NCI-H345 (cell line): ENCODE data around the gene FAM83C.
A peak's percentile ranks its signal among the peaks of the same experiment; 100 is the strongest.

Experiments
- DNase-seq: peaks from one replicate; lab custom pipeline; 2025; lab: John Stamatoyannopoulos, UW

Gene FAM83C

DNA sequence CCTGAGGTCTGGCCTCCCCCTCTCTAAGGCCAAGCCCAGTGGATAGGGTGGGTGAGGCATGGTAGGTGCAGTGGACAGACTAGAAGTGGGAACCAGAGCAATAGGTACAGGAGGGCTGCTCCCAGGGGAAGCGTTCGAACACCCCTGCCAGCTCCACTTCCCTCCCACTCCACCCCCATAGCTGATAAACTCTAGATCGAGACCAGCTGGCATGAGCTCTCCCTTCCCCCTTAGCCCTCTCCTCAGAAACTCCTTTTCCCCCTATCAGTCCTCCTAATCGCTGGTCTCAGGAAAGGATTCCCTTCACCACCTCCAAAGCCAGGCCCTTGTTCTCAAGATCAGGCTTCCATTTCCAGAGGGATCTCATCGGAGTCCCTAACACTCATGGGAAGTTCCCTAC lies 6.0 kb upstream of the FAM83C start:
- no peak for DNase-seq

DNA sequence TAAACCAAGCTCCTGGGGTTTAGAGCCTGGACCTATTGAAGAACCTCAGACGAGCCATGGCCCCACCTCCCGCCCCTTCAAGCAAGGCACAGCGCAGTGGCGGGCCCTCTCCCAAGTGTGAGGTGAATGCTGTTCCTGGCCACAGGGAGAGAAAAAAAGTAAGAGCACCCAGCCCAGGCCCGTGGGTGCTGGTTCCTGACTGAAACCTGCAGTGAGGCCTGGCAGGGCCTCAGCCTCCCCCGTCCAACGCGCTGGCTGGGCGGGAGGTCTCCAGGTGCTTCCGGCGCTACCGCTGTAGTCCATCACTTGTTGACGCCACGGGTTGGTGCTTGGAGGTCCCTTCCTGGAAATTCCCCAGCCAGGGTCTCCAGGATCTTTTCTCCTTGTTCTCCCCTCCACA lies 5.5 kb upstream of the FAM83C start:
- DNase-seq = no peak

DNA sequence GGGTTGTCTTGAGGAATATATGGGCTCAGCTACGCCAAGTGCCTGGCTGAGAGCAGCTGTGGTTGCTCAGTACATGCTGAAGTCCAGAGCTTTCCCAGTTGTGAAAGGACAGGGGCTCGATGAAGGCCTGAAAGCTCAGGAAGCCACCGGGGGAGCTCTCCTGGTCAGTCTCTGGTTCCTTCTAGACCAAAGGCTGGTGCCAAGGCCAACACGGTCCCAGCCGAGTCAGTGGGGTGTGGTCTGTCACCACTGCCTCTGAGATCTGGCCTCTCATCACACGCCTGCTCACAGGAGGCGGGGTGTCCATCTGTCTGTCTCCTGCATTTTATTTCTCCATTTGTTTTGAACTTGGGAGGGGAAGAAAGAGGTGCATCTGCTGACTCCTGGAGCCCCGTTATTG lies 4.9 kb upstream of the FAM83C start:
- DNase-seq = no peak

DNA sequence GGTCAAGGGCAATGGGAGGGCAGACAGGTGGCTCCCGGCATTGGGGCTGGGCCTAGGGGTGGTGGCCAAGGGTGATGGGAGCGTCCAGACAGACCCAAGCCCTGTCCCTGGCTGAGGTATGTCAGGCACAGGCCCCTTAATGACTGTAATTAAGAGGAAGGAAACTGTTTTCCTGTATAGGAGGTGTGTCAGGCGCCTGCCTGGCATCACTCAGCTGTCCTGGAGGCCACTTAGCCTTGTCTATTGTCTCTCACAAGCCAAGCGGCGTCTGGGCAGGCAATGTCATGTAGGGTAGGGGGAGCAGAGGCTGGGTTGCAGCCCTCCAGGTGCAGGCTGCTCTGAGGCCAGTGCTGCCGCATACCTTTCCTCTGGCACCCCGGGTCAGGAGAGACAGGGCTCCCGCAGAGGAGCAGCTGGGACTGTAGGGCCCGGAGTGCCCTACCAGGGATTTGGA lies 3.9 kb upstream of the FAM83C start:
- no peak for DNase-seq

DNA sequence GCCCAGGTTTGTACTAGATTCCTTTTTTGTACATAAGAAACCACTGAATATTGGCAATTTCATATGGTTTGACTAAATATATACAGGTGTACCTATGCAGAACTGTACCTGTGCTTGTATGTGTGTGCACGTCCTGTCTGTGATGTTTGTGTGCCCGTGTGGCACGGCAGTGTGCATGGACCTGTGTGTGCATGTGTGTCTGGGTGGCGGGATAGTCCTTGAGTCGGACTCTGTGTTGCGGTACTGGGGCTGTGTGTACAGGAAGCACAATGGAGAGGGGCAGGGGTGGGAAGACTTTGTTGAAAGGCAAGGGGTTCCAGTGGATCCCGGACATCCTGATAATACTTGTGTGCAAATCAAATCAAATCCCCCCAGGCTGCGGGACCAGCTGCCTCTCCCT lies 3.4 kb upstream of the FAM83C start:
- DNase-seq = no peak

DNA sequence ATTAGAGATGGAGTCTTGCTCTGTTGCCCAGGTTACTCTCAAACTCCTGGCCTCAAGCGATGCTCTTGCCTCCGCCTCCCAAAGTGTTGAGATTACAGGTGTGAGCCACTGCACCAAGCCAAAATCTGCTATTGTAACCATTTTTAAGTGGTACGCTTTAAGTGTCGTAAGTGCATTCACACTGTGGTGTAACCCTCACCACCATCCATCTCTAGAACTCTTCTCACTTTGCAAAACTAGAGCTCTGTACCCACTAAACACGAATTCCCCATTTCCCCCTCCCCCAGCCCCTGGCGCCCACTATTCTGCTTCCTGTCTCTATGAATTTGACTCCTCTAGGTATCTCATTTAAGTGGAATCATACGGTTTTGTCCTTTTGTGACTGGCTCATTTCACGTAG lies 2.8 kb upstream of the FAM83C start:
- DNase-seq = no peak

DNA sequence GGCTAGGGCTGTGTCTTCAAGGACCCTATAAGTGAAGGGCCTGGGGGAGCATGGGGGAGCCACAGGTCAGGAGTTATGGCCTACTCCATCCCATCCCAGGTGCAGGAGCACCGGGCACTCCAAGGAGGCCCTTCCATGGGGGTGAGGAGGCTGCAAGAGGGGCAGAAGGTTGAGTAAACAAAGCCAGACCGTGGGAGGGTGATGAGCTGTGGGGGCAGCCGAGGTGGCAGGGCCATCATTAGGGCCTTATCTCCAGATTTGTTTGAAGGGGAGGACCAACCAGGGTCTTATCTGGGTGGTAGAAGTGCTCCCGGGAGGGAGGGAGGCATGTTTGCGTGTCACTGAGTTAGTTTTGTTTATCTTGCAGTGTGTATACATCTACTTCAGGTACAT lies 2.1 kb upstream of the FAM83C start:
- DNase-seq = no peak

DNA sequence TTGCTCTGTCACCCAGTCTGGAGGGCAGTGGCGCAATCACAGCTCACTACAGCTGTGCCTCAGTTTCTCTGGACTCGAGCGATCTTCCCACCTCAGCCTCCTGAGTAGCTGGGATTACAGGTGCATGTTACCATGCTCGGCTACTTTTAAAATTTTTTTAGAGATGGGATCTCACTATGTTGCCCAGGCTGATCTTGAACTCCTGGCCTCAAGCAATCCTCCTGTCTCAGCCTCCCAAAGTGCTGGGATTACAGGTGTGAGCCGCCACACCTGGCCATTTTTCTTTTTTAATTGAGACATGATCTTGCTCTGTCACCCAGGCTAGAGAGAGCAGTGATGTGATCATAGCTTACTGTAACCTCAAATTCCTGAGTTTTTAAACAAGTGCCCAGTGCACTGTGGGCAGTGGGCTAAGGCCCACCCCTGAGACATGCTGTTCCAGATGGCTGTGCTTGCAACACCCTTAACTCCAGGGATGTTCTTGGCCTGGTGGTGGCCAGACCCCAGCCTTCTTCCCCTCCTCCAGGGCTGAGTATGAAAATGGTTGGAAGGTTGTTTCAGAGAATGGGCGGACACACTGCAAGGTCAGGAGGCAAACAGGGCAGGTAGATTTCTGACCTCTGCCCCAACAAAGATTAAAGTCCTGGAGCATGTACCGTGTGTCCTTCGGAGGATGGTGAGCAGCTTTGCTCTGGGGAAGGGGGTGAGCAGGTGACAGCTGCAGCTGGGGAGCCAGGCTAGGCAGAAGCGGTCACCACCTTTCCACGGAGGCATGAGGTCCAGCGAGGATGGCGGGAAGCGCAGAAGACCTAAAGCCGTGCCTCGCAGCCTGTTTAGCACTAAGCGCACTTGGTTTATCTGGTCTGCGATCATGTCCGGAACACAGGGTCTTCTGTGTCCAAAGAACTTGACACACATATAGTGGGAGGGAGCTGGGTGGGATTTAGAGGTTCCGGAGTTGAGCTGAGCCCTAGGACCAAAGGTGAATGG lies 1.4 kb upstream of the FAM83C start:
- no peak for DNase-seq

DNA sequence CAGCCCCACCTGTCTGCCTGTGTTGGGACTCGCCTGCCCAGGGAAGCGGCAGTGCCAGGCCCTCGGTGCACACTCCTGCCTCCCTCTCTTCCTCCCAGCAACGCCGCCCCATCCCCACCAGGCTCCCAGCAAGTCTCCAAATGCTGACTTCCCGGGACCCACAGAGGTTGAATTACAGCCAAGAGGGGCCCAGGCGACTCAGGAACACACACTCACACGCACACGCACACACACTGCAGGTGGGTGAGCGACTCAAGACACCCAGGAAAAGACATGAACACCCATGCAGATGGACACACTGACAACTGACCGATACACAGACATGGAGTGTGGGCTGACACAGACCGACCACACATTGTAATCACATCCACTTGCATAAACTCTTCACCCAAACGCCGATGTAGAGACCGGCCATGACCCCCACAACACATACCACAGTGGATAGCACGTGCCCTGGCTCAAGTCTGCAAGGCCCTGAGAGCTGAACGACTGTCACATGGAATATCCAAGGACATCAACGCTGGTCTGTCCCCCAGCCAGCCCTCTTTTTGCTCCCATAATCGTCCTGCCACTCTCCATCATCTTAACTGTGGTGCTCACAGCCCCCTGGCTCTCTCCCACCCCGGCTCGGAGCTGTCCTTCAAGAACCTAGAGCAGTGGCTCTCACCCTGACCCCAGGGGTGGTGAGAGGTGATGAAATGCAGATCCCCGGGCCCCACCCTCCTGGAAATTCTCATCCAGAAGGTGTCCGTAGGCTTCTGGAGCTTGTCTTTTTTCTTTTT lies 470 bp upstream of the FAM83C start:
- DNase-seq = no peak

DNA sequence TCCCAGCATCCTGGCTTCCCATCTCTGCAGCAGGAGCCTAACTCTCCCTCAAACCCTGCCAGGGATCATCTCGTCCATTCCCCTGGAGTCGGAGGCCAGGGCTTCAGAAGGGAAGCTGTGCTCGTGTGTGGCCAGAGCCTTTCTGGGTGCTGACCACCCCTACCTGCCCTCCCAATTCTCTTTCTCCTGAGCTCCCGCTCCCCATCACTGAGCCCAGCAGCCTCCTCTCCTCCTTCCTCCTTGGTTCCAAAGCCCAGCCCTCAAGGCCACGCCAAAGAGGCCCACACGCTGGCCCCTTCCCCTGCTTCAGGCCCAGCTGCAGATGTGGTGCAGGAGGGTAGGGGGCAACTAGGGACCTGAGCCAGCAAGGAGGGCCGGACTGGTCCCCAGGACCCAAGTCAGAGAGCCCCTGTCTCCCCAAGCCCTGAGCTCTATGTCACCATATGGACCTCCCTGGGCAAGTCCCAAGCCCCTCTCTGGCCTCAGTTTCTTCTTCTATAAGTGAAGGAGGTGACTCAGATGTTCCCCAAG lies 1.3 kb downstream of the FAM83C start:
- no peak for DNase-seq

DNA sequence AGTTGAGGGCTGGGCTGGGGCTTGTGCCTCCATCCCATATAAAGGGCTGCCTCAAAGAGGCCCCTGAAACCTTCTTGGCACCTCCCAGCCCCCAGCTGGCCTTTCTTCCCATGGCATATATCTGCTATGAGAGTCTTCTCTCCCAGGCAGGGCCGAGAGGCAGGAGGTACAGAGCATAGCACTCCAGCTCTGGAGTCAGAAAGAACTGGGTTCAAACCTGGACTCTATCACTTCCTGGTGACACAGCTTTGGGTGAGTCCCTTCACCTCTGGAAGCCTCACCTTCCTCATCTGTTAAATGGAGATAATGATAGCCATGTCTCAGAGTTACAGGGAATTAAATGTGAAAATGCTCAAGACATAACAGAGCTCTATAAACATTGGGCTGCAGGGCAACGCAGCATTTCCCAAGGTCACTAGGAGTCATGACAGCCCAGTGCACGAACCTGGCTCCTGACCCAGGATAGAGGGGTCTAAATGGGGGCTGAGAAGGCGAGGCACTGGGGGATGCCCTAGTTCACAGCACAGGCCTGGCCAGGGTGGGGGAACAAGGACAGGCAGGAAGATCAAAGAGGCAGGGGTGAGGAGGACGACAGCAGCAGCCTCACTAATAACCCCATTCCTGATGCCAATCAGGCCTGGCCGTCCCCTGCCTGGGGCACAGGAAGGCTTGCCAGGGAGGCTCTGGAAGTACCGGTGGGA lies 1.9 kb downstream of the FAM83C start:
- no peak for DNase-seq

DNA sequence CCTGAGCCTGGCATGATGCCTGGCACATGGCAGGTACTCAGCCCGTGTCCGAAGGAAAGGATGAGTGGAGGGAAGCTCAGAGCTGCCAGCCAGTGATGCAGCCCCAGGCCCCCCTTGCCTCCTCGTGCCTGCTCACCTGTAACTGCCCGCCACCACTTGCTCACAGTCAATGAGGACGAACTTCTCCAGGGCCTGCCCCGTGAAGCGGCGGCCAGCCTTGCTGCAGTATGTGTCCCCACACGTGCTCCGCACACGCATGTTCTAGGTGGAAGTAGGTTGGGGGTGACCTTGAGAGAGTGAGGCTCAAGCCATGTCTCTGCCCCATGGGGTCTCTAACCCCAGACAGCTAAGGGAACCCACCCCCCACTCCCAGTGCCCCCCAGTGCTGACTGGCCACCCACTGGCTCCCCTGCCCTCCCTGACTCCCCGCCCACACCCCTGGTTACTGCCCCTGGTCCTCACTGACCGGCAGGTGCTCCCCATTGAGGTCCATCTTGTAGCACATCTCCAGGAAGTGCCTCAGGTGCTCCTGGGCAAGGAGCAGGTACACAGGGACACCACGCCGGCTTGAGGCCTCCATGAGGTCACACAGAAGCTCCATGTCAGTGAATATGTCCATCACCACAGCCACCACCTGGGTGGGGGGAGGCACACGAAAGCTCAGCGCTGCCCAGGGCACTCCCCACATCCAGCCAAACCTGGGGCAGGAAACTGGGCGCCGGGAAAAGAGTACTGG lies 3.7 kb downstream of the FAM83C start:
- no peak for DNase-seq

DNA sequence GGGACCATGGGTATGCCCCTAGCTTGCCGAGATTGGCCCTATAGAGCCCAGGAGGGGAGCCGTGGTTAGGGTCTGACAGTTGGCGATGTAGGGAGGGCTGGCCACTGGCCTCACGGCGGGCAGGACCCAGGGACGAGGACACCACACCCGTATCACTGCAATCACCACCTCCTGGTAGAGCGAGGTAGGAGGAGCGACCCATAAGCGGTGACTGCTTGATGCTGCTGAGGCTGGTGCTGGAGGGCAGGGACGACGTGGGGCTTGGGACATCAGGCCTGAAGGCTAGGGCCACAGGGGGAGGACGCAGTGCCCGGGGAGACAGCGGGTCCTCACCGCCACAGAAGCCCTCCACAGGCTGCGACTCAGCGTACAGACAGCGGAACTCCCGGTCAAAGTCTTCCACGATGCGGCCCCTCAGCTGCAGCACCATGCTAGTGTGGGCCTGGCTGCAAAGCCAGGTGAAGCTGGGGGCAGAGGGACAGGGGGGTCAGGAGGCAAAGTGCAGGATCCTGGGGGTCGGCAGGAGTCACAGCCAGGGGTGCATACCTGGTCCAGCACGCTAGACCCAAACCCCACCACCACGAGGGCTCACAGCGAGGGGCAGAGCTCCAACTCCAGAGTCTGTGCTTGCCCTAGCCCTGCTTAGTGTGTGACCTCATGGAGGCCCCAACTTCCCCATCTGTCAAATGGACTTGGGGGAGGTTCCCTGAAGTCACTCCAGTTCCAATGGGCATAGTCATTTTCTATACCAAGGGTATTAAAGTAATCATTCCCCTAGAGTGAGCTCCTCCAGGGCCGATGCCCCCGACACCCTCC lies 4.5 kb downstream of the FAM83C start:
- no peak for DNase-seq

DNA sequence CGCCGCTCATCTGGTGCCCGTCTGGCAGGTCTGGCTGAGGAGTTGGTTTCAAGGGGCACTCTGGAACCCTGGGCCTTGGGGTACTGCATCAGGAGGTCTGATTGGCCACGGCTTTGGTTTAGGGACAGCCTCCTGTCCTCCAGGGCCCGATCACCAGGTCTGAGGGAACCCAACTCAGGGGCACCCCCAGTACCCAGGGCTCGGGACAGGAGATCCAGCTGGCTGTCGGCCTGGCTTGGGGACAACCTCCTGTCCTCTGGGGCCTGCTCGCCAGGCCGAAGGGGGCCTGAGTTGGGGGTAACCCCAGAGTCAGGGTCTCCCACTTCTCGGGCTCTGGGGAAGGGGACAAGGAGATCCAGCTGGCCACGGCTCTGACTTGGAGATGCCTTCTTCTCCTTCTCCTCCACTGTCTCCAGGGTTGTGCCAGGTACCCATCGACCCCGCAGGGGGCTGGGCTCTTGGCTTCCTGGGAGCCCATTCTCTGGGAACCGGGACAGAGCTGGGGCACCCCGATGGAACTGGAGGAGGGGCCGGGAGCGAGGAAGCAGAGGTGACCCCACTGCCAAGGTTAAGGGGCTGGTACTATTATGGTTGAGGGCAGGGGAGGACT lies 5.2 kb downstream of the FAM83C start:
- DNase-seq = no peak

DNA sequence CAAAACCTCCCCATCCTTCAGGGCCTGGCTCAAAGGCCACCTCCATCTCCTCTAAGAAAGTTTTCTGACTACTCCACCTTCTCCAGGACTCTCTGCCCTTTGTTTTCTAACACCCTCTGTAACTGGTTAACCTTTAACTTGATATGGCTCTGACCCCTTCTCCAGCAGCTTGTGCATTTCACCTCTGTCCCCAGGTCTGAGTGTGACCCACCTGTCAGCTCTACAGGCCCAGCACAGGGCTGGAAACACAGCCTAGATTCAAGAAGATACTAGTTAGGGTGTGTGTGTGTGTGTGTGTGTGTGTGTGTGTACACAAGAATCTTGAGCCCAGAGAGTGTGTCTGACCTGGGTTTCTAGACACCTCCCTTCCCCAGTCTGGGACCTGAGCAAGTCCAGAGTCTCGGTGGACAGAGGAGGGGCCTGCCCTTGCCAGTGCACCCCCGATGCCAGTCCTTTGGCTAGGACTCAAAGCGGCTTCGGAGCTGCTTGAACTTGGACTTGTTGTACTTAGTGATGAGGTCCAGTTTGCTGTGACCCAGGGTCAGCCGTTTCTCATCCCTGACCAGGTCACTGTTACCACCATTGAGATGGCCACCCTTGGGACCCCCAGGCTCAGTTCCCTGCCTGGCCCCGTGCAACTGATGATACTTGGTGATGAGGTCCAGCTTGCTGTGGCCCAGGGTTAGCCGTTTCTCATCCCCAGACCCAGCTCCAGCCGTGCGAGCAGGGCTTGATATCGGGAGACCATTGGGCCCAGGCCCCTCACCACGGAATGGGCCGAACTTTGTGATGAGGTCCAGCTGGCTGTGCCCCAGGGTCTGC lies 5.9 kb downstream of the FAM83C start:
- no peak for DNase-seq

DNA sequence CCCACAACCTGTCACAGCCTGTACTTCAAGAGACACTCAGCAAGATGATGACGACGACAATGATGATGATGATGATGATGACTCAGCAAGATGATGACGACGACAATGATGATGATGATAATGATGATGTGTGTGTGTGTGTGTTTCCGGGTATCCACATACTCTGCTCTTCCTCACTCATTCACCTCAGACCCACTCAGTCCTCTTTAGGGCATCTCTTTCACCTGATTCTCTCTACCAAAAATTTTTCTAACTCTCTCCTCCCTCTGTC lies 6.5 kb downstream of the FAM83C start:
- no peak for DNase-seq

DNA sequence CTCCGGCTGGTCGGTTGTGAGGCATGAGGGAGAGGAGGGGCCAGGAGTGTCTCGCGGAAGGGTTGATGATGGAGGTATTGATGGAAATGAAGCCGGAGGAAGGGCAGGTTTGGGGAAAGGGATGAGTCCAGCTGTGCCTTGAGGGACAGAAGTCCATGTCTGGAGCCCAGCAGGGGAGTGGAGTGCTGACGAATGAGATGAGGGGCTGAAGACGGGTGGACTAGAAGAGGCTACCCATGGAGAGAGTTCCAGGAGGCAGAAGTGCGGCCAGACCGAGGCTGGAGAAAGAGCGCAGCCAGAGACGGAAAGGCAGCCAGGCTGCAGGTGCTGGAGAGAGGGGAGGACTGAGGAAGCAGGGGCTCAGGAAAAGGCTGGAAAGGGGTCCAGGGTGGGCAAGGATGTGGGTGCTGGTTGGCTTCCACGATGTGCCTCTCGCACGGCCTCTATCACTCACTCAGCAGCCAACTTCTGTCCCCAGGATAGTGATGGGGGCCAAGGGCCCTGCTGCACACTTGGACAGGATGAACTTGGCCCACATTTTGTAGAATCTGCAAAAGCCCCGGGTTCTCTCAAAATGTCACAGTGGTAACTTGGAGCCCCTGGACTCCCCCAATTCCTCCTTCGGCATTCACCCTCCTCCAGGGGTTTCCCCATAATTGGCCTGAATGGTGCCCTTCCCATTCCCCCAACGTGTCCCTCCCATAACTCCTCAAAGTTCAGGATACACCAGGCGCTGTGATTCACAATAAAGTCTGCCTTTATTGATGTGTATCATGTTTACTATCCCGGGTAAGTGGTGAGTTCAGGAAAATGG lies 7.0 kb downstream of the FAM83C start:
- DNase-seq = no peak

DNA sequence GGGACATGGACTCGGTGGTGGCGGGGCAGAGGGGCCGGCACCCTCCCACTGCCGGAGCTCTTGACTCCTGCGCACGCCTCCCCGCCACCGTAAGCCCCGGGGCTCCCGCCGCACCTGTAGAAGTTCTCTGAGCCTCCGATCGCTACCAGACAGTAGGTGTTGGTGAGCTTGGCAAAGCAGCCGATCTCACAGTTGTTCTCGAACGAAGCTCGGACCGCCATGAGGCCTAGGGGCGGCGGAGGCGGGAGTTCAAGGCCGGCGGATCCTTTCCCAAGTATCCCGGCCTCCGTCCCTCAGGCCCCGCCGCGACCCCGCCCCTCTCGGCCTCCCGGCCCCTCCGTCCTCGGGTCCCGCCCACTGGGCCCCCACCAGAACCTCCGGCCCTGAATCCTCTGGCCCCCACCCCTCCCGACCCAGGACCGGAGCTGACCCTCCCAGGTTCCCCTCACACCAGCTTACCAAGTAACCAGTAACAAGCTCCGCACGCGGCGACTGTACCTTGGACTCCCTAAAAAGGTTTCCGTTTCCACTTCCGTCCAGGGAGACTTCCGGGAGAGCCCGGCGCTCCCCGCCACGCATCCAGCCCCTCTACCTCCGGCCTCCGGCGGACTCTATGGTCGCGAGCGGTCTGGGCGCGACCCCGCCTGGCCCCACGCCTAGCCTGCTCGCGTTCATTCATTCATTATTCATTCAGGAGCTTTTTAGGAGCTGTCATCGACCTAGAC lies 7.8 kb downstream of the FAM83C start, which contains the start of gene EIF6:
Gene EIF6 (minus strand): TSS at position 506 of the 725 bp plus-strand sequence. CDS start 285 bp downstream, at position 221.
- DNase-seq = peak; percentile 93
